CD4-positive, alpha-beta T cell (primary cell): ENCODE results near the gene CYTH4. TPM values are rescaled to one million over a fixed set of nuclear protein-coding genes. Genes with fewer than 3 reads are reported as not detected.

ENCODE experiments used
- ATAC-seq: fragments of 200-7000 bp; cut with Tn5 transposase; one replicate; pipeline ENCODE4 v1.10.0; 2022; ENCODE audit warnings: mild to moderate bottlenecking; ENCODE audit not compliant: poor library complexity
- CTCF ChIA-PET: fragments of 350-600 bp; sonication (Branson Sonifier 250); formaldehyde crosslinking; loops from one replicate; lab custom pipeline; 2021; ENCODE audit warnings: antibody characterized with exemption, inconsistent platforms; lab: Charles Lee
- POLR2A ChIA-PET: fragments of 350-600 bp; sonication (Branson Sonifier 250); formaldehyde crosslinking; loops from one replicate; lab custom pipeline; 2021; ENCODE audit warnings: antibody characterized with exemption, inconsistent platforms; lab: Charles Lee
- DNase-seq, 14 experiments: peaks; one replicate each; pipeline ENCODE4 v3.0.0-alpha.2; 2013 to 2020; ENCODE audit warnings: mixed read lengths in 2 of 14
- H3K27ac ChIP-seq, 2 donors: one replicate each; pipeline versions ENCODE4 v1.5.1 to v1.7.0; 2013; ENCODE audit warnings: low read length in 2 of 2, low read depth in 1 of 2, mild to moderate bottlenecking in 1 of 2
- H3K27me3 ChIP-seq, 2 experiments: 1 replicate in 1 of 2; 2 replicates in 1 of 2; pipeline versions ENCODE4 v1.6.1 to v1.7.0; 2013; ENCODE audit warnings: low read length in 2 of 2, control low read depth in 1 of 2, mild to moderate bottlenecking in 1 of 2, moderate library complexity in 1 of 2; ENCODE audit not compliant: insufficient read depth in 2 of 2, control insufficient read depth in 1 of 2
- H3K36me3 ChIP-seq: one replicate; pipeline ENCODE4 v1.6.1; 2013; ENCODE audit warnings: low read length, control low read depth; ENCODE audit not compliant: insufficient read depth
- H3K4me1 ChIP-seq: one replicate; pipeline ENCODE4 v1.6.1; 2013; ENCODE audit warnings: low read length, control low read depth; ENCODE audit not compliant: insufficient read depth
- H3K4me3 ChIP-seq: one replicate; pipeline ENCODE4 v1.5.1; 2013; ENCODE audit warnings: mild to moderate bottlenecking, low read length, moderate library complexity
- H3K9me3 ChIP-seq, 2 experiments: 1 replicate in 1 of 2; 2 replicates in 1 of 2; pipeline versions ENCODE4 v1.6.1 to v1.7.0; 2013; ENCODE audit warnings: low read length in 2 of 2, mild to moderate bottlenecking in 2 of 2, control low read depth in 1 of 2, moderate library complexity in 1 of 2; ENCODE audit not compliant: control insufficient read depth in 1 of 2, insufficient read depth in 1 of 2
- H3K27ac Mint-ChIP-seq: one replicate; pipeline ENCODE4 v1.8.0; 2020; ENCODE audit warnings: mixed read lengths
- H3K27me3 Mint-ChIP-seq: one replicate; pipeline ENCODE4 v1.8.0; 2021; ENCODE audit warnings: mixed read lengths
- H3K36me3 Mint-ChIP-seq: one replicate; pipeline ENCODE4 v1.8.0; 2021; ENCODE audit warnings: low read depth, mixed read lengths
- H3K4me1 Mint-ChIP-seq: one replicate; pipeline ENCODE4 v1.8.0; 2021; ENCODE audit warnings: low read depth, mixed read lengths
- H3K4me3 Mint-ChIP-seq: one replicate; pipeline ENCODE4 v1.8.0; 2020; ENCODE audit warnings: mild to moderate bottlenecking, mixed read lengths
- H3K9me3 Mint-ChIP-seq: one replicate; pipeline ENCODE4 v1.8.0; 2020; ENCODE audit warnings: mixed read lengths
- intact Hi-C, 2 experiments: fragments of 100-400 bp; cut with DNase I in 1 of 2; cut with micrococcal nuclease in 1 of 2; formaldehyde crosslinking; loops; one replicate each; pipeline versions ENCODE4 v1.15.1 to v1.9.0; 2023 to 2025; cut with DNase I, micrococcal nuclease
- total RNA-seq, 174 experiments: library from RNA in 2 of 174; stranded (reverse) in 2 of 174; gene quantifications; one replicate each; pipeline ENCODE4 v1.2.3 and lab custom pipeline; 2021 to 2026
- TF ChIP-seq, protein P1 (sequence below): fragments of 200-600 bp; IDR thresholded peaks from one replicate; pipeline ENCODE4 v1.8.0; 2022; ENCODE audit warnings: antibody characterized with exemption, mild to moderate bottlenecking

CYTH4 gene
- total RNA-seq, 2 experiments from 2014 or later = 134 to 138 TPM

DNA sequence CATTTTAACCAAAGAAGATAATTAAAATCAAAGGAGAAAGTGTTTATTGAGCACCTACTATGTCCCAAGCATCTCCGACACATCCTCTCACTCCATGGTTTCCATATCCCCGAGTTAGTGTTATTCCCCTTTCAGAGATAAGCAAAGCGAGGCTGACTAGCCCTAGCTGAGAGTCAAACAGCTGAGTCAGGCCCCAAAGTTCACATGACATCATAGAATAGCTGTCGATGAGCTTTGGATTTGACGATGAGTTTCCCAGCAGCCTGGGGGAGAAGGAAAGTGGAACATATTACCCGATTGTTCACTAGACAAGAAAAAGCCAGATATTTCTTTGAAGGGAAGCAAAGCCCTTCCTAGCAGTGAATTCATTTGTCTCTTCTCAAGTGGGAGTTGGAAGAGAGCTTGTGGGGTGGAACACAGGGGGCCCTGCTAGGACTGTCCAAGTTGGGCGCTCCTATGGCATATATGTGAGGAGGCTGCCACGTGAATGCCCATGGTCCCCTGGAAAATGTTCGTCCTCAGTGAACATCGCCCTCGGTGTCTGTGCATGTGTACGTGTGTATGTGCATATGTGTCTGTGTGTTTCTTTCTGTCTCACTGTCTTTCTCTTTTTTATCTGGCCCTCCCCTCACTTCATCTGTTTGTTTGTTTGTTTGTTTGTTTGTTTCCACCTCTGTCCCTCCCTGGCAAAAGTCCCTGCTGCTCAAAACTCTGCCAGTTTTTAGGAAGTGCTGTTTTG, 493 bp upstream of the CYTH4 start:
- H3K4me1 ChIP-seq = peaks cover 46% of the 10 kb centered on the region
- peaks cover 44% of the 10 kb centered on the region for H3K36me3 Mint-ChIP-seq

DNA sequence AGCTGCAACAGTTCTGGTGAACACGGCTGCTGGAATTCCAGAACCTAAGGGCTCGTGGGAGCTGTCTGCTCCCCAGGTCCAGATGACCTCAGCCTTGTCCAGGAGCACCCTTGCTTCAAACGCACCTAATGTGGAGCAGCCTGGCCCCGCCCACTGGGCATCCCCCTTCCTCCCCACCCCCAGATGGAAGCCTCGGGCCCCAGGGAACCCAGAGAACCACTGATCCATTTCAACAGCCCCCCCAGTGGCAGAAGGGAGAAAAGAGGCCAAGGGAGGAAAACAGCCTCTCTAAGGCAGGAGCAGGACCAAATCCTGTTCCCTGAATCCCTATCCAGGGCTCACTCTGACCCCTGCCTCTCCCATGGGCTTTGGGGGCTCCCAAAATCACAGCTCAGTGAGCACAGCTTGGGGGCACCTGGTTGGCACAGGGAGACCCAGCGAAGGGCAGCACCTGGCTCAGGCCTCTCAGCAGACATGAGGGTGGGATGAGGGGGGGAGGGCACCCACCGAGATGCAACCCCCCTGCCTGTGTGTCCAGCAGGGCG, 1.2 kb downstream of the CYTH4 start:
- Histone ChIP-seq H3K36me3 (peaks cover 28% of the 10 kb centered on the region), H3K9me3 (no peaks in the 10 kb centered on the region), H3K4me1 (peaks cover 55% of the 10 kb centered on the region), H3K4me3 (peak overlapping the region; percentile 99), H3K27me3 (no peaks in the 10 kb centered on the region), H3K27ac (peak overlapping the region; percentile 78 to 90)
- TF ChIP-seq, protein P1, sequence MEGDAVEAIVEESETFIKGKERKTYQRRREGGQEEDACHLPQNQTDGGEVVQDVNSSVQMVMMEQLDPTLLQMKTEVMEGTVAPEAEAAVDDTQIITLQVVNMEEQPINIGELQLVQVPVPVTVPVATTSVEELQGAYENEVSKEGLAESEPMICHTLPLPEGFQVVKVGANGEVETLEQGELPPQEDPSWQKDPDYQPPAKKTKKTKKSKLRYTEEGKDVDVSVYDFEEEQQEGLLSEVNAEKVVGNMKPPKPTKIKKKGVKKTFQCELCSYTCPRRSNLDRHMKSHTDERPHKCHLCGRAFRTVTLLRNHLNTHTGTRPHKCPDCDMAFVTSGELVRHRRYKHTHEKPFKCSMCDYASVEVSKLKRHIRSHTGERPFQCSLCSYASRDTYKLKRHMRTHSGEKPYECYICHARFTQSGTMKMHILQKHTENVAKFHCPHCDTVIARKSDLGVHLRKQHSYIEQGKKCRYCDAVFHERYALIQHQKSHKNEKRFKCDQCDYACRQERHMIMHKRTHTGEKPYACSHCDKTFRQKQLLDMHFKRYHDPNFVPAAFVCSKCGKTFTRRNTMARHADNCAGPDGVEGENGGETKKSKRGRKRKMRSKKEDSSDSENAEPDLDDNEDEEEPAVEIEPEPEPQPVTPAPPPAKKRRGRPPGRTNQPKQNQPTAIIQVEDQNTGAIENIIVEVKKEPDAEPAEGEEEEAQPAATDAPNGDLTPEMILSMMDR = peak; percentile 46
- DNase-seq = peak in 11 of 14 experiments; percentile 16 to 85 (median 59)
- Mint-ChIP-seq H3K27ac (peak overlapping the region; percentile 96), H3K4me3 (peak overlapping the region; percentile 97), H3K4me1 (peaks cover 66% of the 10 kb centered on the region), H3K27me3 (no peaks in the 10 kb centered on the region), H3K36me3 (peaks cover 58% of the 10 kb centered on the region), H3K9me3 (no peaks in the 10 kb centered on the region)
- ChIA-PET CTCF (interaction anchor here (0.5 to 2.1 kb wide), 12 partner anchors 12 to 324 kb away, joined by 3 to 11 read pairs (median 4); no protein-coding TSS in a partner anchor), POLR2A (interaction anchor here (0.6 to 7.0 kb wide), 13 partner anchors 13 to 203 kb away, joined by 3 to 82 read pairs (median 8); partner anchors contain the start of gene RAC2)
- peak; percentile 39 for ATAC-seq
- intact Hi-C loops = loop anchor here (1.0 to 2.0 kb wide), 3 partner anchors 15 to 45 kb away; no protein-coding TSS in a partner anchor

More for the DNA sequence above, 493 bp upstream of the CYTH4 start:
- peak overlapping the region; percentile 99 for H3K4me3 ChIP-seq
- peak overlapping the region; percentile 96 for H3K27ac Mint-ChIP-seq
- CTCF ChIA-PET = interaction anchor here (1.0 to 2.1 kb wide), 3 partner anchors 10 to 159 kb away, joined by 3 to 11 read pairs (median 4); no protein-coding TSS in a partner anchor
- H3K36me3 ChIP-seq = peaks cover 13% of the 10 kb centered on the region
- no peaks in the 10 kb centered on the region for H3K27me3 ChIP-seq
- H3K9me3 Mint-ChIP-seq = no peaks in the 10 kb centered on the region
- POLR2A ChIA-PET = interaction anchor here (1.5 to 7.0 kb wide), 8 partner anchors 11 to 44 kb away, joined by 3 to 82 read pairs (median 19); partner anchors contain the start of gene RAC2
- intact Hi-C loops = loop anchor here in 1 of 2 experiments (2.0 kb wide), 2 partner anchors 13 to 43 kb away; no protein-coding TSS in a partner anchor
- H3K27ac ChIP-seq = peak overlapping the region; percentile 78 to 90
- ATAC-seq (peak; percentile 16), DNase-seq (peak in 2 of 14 experiments; percentile 29 to 57)
- no peaks in the 10 kb centered on the region for H3K9me3 ChIP-seq
- TF ChIP-seq, protein P1 = no peak
- peak overlapping the region; percentile 97 for H3K4me3 Mint-ChIP-seq
- no peaks in the 10 kb centered on the region for H3K27me3 Mint-ChIP-seq
- peaks cover 56% of the 10 kb centered on the region for H3K4me1 Mint-ChIP-seq

- peaks cover 69% of the 10 kb centered on the region for H3K4me1 Mint-ChIP-seq
- peaks cover 63% of the 10 kb centered on the region for H3K4me1 ChIP-seq
Observed at GRCh38 chr22:37284126-37284804, 2.0 kb downstream of the CYTH4 start.

More at GRCh38 chr22:37284126-37284804, 2.0 kb downstream of the CYTH4 start:
- DNase-seq = peak in 2 of 14 experiments; percentile 49 to 53
- Mint-ChIP-seq H3K27me3 (no peaks in the 10 kb centered on the region), H3K9me3 (no peaks in the 10 kb centered on the region), H3K4me3 (peak overlapping the region; percentile 97), H3K36me3 (peaks cover 66% of the 10 kb centered on the region), H3K27ac (peak overlapping the region; percentile 96)
- Histone ChIP-seq H3K9me3 (no peaks in the 10 kb centered on the region), H3K27me3 (no peaks in the 10 kb centered on the region), H3K4me3 (peak overlapping the region; percentile 99), H3K36me3 (peaks cover 36% of the 10 kb centered on the region), H3K27ac (peak overlapping the region; percentile 78 to 90)
- no peak for ATAC-seq
- intact Hi-C loops = loop anchor here in 1 of 2 experiments (2.0 kb wide), 1 partner anchor 17 kb away; no protein-coding TSS in a partner anchor
- ChIA-PET CTCF (interaction anchor here (0.5 to 2.1 kb wide), 8 partner anchors 11 to 323 kb away, joined by 3 to 11 read pairs (median 4); no protein-coding TSS in a partner anchor), POLR2A (interaction anchor here (0.6 to 7.0 kb wide), 11 partner anchors 15 to 162 kb away, joined by 3 to 82 read pairs (median 6); partner anchors contain the start of gene RAC2)
- TF ChIP-seq, protein P1 = no peak
